HUDEP-2 (cell line): ENCODE data around the gene TRIM26.
"Not testable (repeated sequence)": the region's sequence is repeated elsewhere in the genome, so short reads cannot be mapped to it uniquely, and the experiment has no call there.

Source experiments
- DNase-seq, 76 experiments: peaks; one replicate each; lab custom pipeline; 2025; ENCODE audit not compliant: unreplicated experiment in 76 of 76; lab: John Stamatoyannopoulos, UW

The TRIM26 gene, protein sequence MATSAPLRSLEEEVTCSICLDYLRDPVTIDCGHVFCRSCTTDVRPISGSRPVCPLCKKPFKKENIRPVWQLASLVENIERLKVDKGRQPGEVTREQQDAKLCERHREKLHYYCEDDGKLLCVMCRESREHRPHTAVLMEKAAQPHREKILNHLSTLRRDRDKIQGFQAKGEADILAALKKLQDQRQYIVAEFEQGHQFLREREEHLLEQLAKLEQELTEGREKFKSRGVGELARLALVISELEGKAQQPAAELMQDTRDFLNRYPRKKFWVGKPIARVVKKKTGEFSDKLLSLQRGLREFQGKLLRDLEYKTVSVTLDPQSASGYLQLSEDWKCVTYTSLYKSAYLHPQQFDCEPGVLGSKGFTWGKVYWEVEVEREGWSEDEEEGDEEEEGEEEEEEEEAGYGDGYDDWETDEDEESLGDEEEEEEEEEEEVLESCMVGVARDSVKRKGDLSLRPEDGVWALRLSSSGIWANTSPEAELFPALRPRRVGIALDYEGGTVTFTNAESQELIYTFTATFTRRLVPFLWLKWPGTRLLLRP

DNA sequence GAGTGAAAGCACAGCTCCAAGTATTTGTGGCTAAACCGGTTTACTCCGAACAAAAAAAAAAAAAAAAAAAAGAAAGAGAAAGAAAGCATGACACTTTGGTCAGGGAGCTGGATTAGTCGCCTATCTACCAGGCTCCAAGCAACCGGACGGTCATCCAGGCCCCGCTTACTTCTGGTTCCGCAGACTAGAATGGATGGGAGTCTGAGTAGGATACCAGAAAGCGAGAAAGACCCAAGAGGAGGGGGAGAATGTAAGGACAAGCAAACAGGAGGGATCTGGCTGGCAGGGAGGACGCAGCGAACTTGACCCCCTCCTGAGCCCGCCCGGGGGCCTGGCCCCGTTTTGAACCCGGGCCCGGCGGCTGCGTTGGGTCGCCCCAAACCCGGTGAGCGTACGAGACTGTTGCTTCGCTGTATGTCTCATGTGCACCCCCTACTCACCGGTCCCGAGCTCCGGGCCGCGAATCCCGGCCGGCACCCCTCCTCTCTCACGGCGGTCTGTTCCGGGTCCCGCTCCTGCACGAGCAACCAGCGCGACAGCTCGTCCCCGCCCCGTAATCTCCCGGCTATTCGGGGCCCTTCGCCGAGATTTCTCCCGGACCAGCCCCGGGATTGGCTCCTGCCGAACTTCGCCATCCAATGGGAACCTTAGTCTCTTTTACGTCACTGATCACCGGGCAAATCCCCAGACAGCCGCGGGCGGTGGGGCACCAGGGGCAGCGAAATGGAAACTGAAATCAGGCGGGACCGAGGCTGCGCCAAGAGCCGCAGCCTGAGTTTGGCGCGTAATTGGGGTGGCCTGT lies at the start of gene TRIM26:
Gene TRIM26 (minus strand): TSS at position 542 of the 802 bp plus-strand sequence. CDS start 14,303 bp downstream, outside the sequence.
- peak; percentile 42 to 99 (median 96) for DNase-seq

DNA sequence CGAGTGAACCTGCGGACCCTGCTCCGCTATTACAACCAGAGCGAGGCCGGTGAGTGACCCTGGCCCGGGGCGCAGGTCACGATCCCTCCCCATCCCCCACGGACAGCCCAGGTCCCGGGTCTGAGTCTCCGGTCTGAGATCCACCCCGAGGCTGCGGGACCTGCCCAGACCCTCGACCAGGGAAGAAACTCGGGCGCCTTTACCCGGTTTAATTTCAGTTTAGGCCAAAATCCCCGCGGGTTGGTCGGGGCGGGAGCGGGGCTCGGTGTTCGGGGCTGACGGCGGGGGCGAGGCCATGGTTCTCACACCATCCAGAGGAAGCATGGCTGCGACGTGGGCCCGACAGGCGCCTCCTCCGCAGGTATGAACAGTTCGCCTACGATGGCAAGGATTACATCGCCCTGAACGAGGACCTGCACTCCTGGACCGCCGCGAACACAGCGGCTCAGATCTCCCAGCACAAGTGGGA lies 46.9 kb upstream of the TRIM26 start:
- no peak for DNase-seq

GRCh38 chr6:30259140-30260035 lies 46.2 kb upstream of the TRIM26 start:
- no peak for DNase-seq

DNA sequence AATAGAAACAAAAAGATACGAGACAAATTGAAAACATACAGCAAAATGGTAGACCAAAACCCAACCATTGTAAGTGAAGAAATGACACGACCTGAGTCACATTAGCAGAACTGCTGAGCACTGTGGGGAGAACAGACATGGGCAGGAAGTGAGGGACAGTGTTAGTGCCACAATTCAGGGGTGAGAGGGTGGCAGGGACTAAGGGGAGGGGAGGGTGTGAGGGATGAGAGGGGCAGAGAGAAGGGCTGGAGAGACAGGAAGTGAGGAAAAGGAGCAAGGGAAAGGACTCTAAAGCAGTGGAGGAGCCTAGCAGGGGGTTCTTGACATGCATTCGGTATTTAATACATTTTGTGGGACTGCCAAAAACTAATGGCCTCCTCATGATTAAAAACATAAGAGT lies 45.0 kb upstream of the TRIM26 start:
- no peak for DNase-seq

- DNase-seq, result not testable (repeated sequence)
Observed at GRCh38 chr6:30252417-30252816, 39.2 kb upstream of the TRIM26 start.

DNA sequence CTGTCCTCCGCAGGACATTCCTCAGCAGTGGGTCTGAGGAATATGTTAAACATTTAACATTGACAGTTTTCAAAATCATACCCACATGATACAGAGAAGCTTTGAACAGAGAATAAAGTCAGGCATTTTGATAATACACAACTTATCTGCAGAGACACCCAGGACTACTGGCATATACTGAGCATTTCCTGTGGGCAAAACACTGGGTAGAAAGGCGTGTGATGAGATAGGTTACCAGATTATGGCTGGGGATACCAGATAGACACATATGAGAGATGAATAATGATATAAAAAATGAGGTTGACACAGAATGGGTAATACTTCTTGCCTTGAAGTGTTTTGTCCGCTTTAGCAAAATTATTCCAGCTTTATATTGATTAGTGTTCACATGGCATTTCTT lies 31.4 kb upstream of the TRIM26 start:
- peak in 6 of 76 experiments; percentile 8 to 34 (median 10) for DNase-seq

DNA sequence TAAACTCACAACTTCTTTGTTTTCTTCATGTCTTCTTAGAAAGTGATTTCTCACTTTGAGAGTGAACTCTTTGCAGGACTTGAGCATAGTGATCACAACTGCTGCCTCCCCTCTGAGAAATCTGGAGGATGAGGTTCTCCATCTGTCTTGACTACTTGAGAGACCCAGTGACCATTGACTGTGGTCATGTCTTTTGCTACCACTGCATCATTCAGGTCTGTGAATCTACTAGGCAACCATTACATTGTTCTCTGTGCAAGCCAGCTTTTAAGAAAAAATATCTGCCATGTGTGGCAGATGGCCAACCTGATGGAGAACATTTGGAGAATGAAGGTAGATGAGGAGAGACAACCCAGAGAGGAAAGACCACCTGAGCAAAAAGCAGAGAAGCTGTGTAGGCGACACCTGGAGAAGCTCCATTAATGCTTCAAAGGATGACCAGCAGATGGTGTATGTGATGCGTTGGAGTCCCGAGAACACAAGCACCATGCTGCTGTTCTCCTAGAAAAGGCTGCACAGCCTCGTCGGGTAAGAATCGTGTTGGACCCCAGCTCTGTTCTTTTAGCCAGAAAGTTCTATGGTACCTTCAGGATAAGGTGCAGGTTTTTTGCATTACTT lies 25.1 kb upstream of the TRIM26 start:
- DNase-seq, result peak in 27 of 76 experiments; percentile 7 to 69 (median 25)

- no peak for DNase-seq
Observed at GRCh38 chr6:30234356-30234755, 21.1 kb upstream of the TRIM26 start.

DNA sequence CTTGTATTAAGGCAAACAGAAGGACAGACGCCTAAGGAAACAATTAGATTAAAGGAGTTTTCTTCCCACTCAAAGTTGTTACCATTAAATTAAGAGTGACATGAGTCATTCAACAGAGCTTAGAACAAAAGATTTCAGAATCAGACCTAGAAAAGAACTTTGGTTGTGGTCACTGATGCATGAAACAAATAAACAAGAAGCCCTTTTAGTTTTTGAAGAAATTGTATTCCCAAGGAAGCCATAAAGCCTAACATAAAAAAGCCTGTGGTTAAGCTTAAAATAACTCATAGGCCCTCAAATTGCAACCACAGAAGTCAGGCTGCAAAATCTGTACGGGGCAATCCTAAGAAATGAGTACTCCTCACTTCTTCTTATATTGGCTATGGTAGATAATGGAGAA lies 17.9 kb upstream of the TRIM26 start:
- DNase-seq, result no peak

DNA sequence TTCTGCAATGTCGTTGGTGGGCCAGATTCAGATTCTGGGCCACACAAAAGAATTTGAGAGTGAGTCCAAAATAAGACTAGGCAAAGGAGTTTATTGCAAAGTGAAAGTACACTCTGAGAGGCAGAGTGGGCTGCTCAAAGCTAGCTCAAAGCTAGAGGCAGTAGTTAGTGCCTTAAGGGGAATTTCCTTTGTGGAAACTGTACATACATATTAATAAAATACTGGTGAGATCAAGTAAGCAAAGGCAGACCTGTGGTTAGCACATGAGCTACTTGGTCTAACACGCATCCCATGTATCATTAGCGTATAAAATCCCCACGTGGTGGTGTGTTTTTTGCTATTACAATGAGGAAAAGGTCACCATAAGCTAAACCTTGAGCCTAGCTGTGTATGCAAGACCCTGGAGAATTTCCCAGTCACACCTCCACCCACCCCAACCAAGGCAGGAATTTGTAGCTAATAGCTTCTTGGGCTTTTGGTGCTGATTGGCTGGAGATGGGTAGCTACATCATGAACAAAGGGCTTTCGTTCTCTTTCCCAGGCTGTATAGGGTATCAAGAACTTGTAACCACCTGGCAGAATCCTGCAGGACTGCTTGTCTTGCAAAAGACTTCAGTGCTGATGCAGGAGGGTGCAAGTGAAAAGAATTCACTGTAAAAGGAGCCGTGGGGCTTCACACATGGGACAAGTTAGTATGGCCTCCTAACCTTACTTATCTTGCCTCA lies 14.7 kb upstream of the TRIM26 start:
- no peak for DNase-seq

GRCh38 chr6:30227242-30227722 lies 14.1 kb upstream of the TRIM26 start:
- DNase-seq, result no peak

GRCh38 chr6:30223339-30223738 lies 10.1 kb upstream of the TRIM26 start:
- no peak for DNase-seq

DNA sequence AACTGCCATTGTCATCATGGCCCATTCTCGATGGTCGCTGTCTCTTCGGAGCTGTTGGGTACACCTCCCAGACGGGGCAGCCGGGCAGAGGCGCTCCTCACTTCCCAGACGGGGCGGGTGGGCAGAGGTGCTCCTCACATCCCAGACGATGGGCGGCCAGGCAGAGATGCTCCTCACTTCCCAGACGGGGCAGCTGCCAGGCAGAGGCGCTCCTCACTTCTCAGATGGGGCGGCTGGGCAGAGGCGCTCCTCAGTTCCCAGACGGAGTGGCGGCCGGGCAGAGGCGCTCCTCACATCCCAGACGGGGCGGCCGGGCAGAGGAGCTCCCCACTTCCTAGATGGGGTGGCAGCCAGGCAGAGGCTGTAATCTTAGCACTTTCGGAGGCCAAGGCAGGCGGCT lies 8.8 kb upstream of the TRIM26 start:
- not testable (repeated sequence) for DNase-seq

DNA sequence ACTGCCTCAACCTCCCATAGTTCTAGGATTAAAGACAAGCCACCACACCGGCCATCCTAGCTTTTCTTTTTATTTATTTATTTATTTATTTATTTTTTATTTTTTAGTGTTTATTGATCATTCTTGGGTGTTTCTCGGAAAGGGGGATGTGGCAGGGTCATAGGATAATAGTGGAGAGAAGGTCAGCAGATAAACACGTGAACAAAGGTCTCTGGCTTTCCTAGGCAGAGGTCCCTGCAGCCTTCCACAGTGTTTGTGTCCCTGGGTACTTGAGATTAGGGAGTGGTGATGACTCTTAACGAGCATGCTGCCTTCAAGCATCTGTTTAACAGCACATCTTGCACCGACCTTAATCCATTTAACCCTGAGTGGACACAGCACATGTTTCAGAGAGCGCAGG lies 8.2 kb upstream of the TRIM26 start:
- DNase-seq, result not testable (repeated sequence)

DNA sequence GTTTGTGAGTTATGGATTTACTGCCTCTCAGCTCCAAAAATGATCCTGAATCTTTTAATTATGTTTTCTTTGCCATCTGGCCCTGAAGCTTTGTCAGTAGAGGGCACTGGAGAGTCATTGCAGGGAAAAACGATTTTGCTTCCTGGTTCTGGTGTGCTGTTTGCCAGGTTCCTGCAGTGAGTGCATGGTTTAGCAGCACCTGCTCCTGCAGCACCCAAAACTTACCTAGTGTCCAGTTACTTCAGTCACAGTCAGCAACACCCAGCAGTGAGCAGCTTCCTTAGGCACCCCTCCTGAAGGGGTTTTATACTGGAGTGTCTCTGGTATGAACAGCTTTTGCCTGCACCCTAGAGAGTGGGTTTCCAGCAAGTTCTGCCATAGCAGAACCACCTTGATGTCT lies 6.0 kb upstream of the TRIM26 start:
- peak in 39 of 76 experiments; percentile 8 to 64 (median 35) for DNase-seq

DNA sequence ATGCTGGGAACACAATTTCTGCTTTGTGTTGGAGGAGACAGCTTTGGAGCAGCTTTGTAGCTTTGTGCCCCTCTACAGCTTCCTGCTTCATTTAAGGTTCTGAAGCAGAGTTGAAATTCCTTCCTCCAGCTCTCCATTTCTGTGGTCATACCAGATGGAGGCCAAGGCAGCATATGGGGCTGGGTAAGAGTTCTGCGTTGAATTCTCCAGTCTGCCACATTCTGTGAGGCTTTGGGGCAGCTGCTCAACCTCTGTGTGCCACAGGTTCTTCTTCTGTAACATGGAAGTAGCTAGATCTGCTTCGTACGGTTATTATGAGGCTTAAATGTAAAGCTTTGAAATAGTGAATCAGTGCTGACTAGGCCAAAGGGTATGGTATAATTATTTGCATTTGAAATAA lies 2.9 kb upstream of the TRIM26 start:
- no peak for DNase-seq

GRCh38 chr6:30214657-30214982 lies 1.4 kb upstream of the TRIM26 start:
- no peak for DNase-seq

GRCh38 chr6:30213957-30214656 lies 901 bp upstream of the TRIM26 start:
- peak in 71 of 76 experiments; percentile 15 to 84 (median 65) for DNase-seq

DNA sequence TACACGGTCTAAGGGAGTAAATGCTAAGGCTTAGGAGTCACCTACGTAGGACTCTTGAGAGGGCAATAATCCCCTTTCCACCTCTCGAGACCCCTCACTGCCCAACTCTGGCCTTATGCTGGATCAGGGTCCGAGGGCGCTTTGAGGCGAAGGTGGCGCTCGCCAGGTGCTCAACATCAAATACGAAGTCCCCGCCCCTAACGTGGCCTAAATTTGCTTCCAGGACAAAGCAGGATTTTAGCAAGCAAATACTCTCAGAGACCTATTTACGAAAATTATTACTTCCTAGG lies 406 bp upstream of the TRIM26 start:
- DNase-seq, result peak in 2 of 76 experiments; percentile 84 to 94
